ENCODE measurements around the gene STK31.
"Not testable (repeated sequence)": the region's sequence is repeated elsewhere in the genome, so short reads cannot be mapped to it uniquely, and the experiment has no call there.

The STK31 gene

GRCh38 chr7:23767514-23767913, 57.5 kb downstream of the STK31 start:
- TF ChIP-seq CTCF (IDR thresholded peaks at IDR 0.05; ENCODE audit: extremely low read depth, insufficient read depth, missing control alignments) = no peak
- in situ Hi-C loops (cut with MboI; ENCODE audit: low pct_unique_long_range_greater_than_20kb, low sequenced_read_pairs, unreplicated experiment) = no loop called here
- no peak for DNase-seq (ENCODE audit: low spot score)

GRCh38 chr7:23768022-23768421, 58.0 kb downstream of the STK31 start:
- in situ Hi-C loops (cut with MboI; ENCODE audit: low pct_unique_long_range_greater_than_20kb, low sequenced_read_pairs, unreplicated experiment) = no loop called here
- no peak for DNase-seq (ENCODE audit: low spot score)
- no peak for TF ChIP-seq CTCF (IDR thresholded peaks at IDR 0.05; ENCODE audit: extremely low read depth, insufficient read depth, missing control alignments)

- in situ Hi-C loops (cut with MboI; ENCODE audit: low pct_unique_long_range_greater_than_20kb, low sequenced_read_pairs, unreplicated experiment); DNase-seq (ENCODE audit: low spot score): not testable (repeated sequence)
These were observed 69.3 kb downstream of the STK31 start for GRCh38 chr7:23779185-23779800.

- no peak for TF ChIP-seq CTCF (IDR thresholded peaks at IDR 0.05; ENCODE audit: extremely low read depth, insufficient read depth, missing control alignments)
- in situ Hi-C loops (cut with MboI; ENCODE audit: low pct_unique_long_range_greater_than_20kb, low sequenced_read_pairs, unreplicated experiment) = no loop called here
- DNase-seq (ENCODE audit: low spot score) = no peak
These were observed 73.1 kb downstream of the STK31 start for GRCh38 chr7:23783115-23783514.

GRCh38 chr7:23787272-23787671, 77.3 kb downstream of the STK31 start:
- DNase-seq (ENCODE audit: low spot score) = no peak
- no peak for TF ChIP-seq CTCF (IDR thresholded peaks at IDR 0.05; ENCODE audit: extremely low read depth, insufficient read depth, missing control alignments)
- in situ Hi-C loops (cut with MboI; ENCODE audit: low pct_unique_long_range_greater_than_20kb, low sequenced_read_pairs, unreplicated experiment) = no loop called here

- TF ChIP-seq CTCF (IDR thresholded peaks at IDR 0.05; ENCODE audit: extremely low read depth, insufficient read depth, missing control alignments) = no peak
- no peak for DNase-seq (ENCODE audit: low spot score)
- in situ Hi-C loops (cut with MboI; ENCODE audit: low pct_unique_long_range_greater_than_20kb, low sequenced_read_pairs, unreplicated experiment) = no loop called here
These were observed 78.8 kb downstream of the STK31 start for GRCh38 chr7:23788843-23789242.

- no peak for DNase-seq (ENCODE audit: low spot score)
- TF ChIP-seq CTCF (IDR thresholded peaks at IDR 0.05; ENCODE audit: extremely low read depth, insufficient read depth, missing control alignments) = no peak
- in situ Hi-C loops (cut with MboI; ENCODE audit: low pct_unique_long_range_greater_than_20kb, low sequenced_read_pairs, unreplicated experiment) = no loop called here
These were observed 81.7 kb downstream of the STK31 start for GRCh38 chr7:23791721-23792120.

Data from GM13977 (cell line).